NCI-H187 (cell line): ENCODE results near the gene KLHDC8A.
"Not testable (repeated sequence)": the region's sequence is repeated elsewhere in the genome, so short reads cannot be mapped to it uniquely, and the experiment has no call there.

Experiments
- DNase-seq, 2 experiments: peaks; one replicate each; lab custom pipeline; 2025; lab: John Stamatoyannopoulos, UW

Gene KLHDC8A, protein sequence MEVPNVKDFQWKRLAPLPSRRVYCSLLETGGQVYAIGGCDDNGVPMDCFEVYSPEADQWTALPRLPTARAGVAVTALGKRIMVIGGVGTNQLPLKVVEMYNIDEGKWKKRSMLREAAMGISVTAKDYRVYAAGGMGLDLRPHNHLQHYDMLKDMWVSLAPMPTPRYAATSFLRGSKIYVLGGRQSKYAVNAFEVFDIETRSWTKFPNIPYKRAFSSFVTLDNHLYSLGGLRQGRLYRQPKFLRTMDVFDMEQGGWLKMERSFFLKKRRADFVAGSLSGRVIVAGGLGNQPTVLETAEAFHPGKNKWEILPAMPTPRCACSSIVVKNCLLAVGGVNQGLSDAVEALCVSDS

DNA sequence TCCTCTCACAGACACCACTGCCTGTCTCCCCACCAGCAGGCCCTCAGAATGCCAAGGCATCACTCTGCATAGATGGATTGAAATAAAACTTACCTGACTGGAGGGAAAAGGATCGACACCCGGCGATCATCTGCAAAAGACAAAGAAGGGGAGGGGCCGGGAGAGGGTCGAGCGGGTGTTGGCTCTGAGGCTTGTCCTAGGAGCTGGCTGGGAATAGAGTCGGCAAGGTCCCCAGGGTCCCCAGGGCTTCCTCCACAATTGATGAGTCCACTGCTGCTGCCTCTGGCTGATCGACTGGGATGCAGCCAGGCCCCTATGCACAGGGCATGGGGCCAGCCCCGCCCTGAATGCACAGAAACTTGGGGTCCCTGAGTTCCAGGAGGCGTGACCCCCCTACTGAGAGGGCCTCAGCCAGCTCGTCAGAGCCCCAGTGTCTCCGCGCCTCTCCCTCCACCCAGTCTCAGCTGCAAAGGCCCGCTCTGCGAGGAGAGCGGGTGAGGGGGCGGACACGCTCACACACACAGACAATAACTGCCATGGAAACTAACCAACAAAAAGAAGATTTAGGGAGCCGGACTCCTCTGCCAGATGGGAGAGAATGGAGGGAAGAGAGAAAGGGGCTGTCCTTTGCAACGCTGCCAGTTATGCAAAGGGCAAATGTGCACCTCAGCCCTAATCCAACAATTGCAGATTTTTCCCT, at the start of gene KLHDC8A:
TSS of gene KLHDC8A (minus strand) at position 483 of the 700 bp plus-strand sequence. CDS start 13,318 bp downstream, outside the sequence.
- no peak for DNase-seq

DNA sequence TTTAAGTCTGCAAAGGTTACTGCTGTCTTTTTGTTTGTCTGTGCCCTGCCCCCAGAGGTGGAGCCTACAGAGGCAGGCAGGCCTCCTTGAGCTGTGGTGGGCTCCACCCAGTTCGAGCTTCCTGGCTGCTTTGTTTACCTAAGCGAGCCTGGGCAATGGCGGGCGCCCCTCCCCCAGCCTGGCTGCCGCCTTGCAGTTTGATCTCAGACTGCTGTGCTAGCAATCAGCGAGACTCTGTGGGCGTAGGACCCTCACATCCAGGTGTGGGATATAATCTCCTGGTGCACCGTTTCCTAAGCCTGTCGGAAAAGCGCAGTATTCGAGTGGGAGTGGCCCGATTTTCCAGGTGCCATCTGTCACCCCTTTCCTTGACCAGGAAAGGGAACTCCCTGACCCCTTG, 49.5 kb upstream of the KLHDC8A start:
- not testable (repeated sequence) for DNase-seq

DNA sequence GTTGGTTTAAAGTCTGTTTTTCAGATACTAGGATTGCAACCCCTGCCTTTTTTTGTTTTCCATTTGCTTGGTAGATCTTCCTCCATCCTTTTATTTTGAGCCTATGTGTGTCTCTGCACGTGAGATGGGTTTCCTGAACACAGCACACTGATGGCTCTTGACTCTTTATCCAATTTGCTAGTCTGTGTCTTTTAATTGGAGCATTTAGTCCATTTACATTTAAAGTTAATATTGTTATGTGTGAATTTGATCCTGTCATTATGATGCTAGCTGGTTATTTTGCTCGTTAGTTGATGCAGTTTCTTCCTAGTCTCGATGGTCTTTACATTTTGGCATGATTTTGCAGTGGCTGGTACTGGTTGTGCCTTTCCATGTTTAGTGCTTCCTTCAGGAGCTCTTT, 47.8 kb upstream of the KLHDC8A start:
- not testable (repeated sequence) for DNase-seq

DNA sequence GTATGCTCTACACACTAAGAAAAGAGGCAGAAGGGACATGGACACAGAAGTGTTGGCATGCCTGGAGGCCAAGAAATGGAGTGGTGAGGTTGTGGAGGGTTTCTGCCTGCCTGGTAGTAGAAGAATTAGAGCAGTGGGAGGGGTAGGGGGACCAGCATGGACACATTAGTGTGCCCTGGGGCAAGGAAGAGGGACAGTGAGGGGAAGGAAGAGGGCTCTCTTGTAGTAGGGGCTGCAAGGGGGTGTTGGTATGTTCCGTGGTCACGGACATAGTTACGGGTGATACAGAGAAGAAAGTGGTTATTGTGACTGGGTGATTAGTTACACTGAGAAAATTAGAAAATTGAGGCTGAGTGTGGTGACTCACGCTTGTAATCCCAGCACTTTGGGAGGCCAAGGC, 41.9 kb upstream of the KLHDC8A start:
- DNase-seq: no peak

DNA sequence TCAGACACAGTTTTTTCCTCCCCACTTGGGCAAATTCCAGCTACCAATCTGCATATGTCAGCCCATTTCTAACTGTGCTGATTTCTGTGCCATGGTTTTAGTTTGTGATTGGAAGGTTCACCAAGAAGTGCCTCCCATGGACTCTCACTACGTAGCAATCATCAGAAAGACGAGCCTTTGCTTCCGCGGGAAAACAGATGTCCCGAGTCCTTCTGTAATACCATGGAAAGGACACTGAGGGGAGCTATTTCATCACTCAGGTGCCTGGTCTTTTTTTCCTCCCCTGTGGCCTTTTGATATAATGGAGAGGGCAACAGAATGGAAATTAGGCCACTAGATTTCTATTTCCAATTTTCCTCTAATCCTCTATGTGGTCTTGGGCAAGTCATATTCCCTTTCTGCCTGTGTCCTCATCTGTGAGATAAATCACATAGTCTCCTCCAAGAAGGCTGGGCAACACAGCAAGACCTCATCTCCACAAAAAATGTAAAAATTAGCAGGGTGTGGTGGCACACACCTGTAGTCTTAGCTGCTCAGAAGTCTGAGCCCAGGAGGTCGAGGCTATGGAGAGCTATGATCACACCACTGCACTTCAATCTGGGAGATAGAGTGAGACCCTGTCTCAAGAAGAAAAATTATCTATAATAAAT, 40.4 kb upstream of the KLHDC8A start:
- peak; percentile 79 to 80 for DNase-seq

DNA sequence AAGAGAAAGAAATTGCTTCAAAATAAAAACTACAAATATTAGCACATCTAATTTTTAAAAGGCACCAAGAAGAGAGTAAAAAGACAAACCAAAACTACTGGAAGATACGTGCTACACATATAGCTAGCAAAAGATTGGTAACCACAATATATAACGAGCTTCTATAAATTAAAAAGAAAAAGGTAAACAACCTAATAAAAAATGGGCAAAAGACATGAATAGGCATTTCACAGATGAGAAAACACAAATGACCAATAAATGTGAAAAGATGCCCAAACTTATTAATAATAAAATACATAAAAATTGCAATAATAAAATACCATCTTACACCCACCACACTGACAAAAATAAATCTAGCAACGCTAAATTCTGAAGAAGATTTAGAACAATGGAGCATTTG, 38.9 kb upstream of the KLHDC8A start:
- no peak for DNase-seq

DNA sequence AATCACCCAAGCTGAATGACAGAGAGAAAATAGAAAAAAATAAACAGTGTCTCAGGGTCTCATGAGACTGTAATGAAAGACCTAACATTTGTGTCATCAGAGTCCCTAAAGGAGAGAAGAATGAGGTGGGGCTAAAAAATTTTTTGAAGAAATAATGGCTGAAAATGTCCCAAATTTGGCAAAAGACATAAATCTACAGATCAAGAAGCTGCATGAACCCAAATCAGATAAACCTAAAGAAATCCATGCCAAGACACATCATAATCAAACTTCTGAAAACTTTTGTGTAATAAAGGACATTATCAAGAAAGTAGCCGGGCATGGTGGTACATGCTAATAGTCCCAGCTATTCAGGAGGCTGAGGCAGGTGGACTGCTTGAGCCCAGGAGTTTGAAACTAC, 35.9 kb upstream of the KLHDC8A start:
- no peak for DNase-seq

DNA sequence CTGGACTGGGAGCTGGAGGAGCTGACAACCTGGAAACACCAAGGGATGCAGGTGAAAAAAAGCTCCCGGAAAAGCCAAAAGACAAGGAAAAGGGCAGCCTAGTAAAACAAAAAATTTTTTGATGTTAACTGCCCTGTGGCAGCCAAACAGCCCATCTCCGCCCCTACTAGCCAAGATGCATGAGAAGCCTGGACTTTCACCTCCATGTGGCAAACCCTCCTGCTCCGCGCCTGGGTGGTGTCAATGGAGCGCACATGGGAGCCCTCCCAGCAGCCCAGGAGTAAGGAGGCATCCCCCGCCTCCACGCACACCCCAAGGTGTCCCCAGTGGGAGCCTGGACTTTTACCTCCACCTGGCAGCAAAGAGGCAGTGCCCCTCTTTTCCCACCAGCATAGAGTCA, 34.7 kb upstream of the KLHDC8A start:
- no peak for DNase-seq

DNA sequence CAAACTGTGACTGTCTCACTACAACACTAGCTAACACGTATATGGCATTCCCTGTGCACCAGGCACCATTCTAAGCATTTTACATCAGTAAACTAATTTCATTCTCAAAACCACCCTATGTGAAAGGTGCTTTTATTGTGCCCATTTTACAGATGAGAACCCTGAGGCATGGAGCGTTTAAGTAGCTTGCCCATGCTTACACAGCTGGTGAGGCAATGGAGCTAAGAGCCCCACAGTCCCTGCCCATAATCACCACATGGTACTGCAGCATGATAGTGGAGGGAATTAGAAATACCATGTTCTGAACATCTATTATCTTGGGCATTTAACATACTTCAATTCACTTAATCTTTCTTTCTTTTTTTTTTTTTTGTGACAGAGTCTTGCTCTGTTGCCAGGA, 31.1 kb upstream of the KLHDC8A start:
- DNase-seq: no peak

DNA sequence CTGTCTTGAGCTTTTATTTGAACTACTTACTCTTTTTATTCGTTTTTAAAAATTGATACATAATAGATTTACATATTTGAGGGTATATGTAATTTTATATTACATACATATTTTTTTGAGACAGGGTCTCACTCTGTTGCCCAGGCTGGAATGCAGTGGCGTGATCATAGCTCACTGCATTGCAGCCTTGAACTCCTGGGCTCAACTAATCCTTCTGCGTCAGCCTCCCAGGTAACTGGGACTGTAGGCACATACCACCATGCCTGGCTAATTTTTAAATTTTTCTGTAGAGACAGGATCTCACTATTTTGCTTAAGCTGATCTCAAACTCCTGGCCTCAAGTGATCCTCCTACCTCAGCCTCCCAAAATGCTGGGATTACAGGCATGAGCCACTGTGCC, 26.3 kb upstream of the KLHDC8A start:
- not testable (repeated sequence) for DNase-seq

DNA sequence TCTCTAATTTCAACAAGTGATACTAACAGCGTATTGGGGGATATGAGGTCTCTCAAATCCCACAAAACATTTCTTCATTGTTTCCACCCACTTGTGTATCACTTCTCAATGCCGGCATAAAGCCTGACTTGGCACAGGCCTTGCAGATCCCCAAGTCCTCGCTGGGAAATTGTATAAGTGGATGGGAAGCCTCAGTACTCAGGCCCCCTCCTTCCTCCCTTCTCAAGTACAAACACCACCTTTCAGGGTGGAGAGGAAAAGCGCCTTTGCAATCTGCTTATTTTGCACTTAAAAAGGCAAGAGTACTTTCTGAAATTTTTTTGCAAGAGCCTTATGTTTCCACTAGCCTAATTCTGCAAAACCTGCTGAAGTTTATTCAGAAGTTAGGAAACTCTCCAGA, 25.8 kb upstream of the KLHDC8A start:
- no peak for DNase-seq

DNA sequence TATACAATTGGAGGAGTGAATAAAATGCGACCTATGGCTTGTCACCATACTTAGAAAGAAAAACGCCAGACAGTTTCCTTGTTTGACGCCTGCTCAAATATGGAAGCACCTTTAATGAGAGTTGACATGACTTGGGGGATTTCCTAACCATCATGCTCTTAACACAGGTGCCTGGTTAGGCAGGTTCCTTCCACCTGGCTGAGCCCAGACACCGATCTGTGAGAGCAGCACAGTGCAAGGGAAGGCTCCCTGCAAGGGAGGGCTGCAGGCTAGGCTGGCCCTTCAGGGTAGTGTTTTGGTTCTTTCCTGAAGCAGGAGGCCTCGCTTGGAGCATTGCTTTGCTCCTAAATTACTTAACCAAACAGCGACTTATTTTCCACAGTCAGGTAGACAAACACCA, 24.6 kb upstream of the KLHDC8A start:
- DNase-seq: no peak

DNA sequence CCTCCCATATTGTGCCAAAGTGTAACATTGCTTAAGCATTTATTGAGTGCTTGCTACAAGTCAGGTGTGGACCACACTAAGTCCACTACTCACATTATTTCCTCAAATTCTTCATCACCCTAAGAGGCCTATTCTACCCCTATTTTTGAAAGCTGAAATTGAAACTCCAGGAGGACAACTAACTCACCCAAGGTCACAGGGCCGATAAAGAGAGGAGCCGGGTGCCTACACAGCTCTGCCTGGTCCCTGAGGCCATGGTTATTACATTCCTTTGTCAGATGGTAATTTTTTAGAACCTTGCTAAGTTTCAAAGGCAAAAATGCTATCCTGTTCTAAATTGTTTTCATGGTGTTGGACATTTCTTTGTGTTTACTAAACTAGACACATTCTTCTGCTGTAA, 24.2 kb upstream of the KLHDC8A start:
- no peak for DNase-seq

DNA sequence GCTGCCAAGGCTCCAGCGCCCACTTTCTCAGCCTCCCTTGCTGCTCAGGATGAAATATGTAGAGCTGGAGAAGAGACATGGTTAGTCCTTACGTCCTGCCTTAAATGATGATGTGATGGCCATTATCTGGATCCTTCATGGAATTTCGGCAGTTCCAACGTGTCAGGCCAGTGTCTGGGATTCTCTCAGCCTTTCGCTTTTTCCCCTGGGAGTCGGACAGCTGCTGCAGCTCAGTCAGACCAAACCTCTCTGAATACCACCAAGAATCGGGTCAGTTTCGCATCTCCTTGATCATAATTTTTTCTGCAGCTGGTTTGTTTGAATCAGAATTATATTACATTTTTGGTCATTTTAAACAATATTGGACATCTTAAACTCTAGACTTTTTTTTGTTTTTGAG, 22.3 kb upstream of the KLHDC8A start:
- DNase-seq: no peak

DNA sequence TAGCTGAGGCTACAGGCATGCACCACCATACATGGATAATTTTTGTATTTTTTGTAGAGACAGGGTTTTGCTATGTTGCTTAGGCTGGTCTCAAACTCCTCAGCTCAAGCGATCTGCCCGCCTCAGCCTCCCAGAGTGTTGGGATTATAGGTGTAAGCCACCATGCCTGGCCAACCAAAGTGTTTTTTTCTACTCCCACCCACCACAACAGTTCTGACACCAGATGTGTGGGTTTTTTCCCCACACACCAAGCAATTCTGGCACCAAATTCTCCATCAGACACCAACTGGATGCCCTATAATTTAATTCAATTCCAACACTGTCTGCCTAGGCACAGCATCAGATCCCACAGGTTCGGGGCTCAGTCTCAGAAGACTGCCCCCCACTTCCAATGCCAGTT, 20.6 kb upstream of the KLHDC8A start:
- no peak for DNase-seq

DNA sequence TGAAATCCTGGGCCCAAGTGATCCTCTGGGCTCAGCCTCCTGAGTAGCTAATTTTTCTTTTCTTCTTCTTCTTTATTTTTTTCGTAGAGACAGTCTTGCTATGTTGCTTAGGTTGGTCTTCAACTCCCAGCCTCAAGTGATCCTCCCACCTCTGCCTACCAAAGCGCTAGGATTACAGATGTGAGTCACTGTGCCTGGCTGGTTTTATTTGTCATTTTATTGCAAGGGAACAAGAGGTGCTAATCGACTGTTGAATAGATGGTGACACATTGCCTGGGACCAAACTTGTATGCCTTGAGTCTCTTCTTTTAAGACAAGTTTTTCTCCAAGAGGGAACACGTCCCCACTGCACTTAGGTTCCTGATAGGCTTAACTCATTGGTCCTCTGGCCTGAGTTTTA, 20.0 kb upstream of the KLHDC8A start:
- no peak for DNase-seq

DNA sequence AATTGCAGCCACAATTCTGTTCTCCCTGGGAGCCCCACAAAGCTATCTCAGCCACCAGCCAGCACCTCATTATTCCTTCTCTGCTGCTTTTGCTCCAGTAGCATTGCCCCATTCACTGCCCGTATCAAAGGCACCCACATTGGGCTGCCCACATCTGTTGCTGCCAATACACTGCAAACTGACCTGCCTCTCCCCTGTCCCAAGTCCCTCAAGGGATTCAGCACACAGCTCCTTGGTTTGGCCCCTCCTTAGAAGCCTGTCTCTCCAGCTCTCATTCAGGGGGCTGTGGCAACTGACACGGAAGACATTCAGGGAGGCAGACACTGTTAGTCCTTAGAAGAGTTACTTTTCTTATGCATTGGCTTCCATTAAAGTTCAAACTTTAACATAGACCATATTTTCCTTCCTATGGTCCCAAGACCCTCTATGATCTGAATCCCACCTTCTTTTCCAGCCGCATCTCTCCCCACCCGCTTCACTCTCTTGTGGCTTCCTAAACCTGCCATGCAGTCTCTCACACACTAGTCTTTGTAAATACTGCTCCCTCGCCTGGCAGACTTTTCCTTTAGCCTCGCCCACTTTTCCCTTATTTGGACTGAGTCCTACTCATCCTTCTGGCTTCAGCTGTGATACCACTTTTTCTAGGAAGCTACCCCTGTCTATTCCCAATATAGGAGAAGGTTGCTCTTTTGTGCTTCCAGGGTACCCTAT, 19.3 kb upstream of the KLHDC8A start:
- peak in 1 of 2 experiments; percentile 35 for DNase-seq

DNA sequence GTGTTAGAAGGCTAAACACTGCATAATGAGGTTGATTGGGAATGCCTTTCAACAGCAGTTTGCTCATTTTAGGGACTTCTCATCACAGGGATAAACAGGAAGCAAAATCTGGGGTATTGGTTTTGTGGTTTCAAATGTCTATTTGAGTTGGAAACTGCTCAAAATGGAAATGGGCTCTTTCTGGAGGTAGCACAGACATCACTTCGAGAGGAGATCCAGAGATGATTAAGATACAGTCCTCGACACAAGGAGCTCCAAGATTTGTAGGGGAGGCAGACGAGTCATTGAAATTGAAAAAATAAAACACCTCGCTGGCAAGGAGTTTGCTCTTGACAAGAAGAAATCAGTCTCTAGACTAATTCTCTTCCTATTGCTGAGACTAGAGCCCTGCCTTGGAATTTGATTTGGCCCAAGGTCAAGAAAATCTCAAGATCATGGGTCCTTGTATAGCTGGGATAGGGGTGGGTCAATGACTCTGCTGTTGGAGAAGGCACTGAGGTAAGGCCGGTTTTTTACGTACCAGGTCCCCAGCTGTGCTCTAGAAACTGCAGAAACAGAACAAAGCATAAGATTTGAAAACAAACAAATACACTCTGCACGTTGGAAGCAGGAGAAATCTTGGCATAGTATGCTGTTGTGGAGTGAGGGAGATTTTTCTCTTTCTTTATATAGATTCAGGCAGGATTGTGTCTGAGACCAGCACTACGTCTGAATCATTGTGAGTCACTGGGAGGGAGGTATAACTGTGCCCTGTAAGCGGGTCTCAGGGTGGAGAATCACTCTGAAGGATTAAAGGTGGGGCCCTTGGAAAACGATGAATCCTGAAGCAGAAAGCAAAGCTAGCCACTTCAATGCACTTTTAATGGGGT, 17.7 kb upstream of the KLHDC8A start:
- no peak for DNase-seq

DNA sequence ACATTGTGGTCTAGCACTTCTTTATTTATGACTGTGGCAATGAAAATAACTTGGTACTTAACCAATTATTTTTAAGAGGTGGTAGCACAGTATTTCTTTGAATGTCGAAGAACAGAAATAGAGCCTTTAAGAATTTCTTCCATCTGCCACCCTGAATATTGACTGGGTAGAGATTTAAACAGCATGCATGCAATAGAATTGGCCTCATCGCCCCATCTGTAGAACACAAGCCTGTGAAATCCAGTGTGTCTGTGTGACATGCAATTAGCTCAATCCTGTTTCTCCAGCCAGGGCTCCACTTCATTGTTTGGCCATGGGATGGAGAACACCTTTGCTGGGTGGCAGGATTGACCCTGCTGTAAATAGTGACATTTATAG, 17.1 kb upstream of the KLHDC8A start:
- DNase-seq: no peak

DNA sequence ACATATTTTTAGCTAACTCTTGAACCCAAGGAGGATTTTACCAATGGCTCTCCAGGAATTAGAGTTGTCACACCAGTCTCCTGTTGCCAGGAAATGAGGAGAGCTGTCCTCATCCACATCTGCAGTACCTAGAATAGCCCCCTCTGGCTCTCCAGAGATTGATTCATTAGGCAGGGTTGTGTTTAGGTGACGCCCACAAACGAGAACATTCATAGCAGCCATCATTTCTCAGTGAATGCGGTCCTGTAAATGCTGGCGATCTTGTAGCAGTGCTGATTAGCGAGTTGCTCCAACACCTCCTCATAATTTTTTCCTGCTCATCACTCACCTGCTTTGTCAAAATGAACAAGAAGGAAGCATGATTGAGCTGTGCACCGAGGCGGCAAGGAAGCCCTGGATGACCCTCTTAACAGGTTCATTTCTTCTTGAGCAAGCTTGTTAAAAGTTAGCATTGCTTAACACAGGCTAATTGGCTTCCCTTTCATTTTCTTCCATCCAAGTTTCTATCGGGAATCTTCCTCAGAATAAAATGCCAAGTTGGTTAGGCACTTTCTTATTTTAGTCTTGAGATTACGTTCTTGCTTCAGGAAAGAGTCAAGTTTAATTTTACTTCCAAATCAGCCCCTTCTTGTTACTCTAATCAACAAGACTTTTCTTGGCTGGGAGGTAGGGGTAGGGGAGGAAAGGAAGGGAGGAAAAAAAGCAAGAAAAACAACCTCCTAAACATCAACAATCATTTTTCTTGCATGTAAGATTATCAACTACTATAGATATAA, 16.5 kb upstream of the KLHDC8A start:
- DNase-seq: no peak
